Measurements from ENCODE around the gene SEZ6L.

SEZ6L gene

DNA sequence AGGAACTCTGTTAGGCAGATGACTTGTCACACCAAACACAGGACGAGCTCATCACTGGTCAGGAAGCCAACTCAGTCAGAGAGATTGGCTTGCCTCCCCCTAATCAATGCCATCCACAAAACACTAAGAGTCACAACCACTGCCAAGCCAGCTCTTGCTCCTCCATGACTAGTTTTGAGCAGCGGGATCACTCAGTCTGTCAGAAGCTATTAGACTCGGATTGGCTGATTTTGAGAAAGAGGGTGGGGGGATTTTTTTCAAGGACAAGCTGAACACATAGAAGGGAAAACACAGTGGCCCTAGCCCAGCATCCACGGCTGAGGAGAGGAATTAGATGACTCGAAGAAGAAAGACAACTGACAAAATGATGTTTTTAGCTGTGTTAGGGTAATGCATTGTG, 55.9 kb downstream of the SEZ6L start:
- no peaks in the 10 kb centered on the region for H3K9me3 ChIP-seq (ENCODE audit: control insufficient read depth, insufficient read depth, low read length)

DNA sequence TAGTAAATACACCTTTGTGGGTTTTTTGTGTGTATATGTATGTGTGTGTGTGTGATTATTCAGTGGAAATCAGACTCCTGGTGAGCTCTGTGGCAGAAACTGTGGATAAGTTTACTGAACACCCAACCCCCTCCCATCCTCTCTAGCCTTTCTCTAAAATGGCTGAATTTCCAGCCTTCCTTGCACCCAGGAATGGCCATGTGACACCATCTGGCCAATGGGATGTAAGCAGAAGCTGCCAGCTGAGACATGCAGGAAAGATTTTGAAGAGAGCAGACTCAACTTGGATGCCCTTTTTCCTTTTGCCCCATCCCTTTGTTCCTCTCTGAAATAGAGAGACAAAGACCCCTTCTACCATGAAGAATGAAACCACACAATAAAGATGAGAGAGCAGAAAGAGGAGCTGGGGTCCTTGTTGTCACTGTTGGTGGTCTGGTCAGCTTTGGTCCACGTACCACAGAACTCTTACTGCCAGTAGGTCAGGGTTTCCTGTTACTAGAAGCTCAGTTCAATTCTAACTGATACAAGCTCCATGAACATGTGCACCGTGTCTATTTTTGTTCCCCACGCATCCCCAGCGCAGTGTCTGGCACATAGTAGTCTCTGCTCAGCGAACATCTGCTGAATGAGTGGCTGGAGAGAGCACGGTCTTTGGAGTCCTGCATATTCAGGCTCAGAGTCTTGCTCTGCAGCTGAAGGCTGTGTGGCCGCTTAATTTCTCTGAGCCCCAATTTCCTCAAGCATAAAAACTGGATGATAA, 57.5 kb downstream of the SEZ6L start:
- H3K9me3 ChIP-seq (ENCODE audit: control insufficient read depth, insufficient read depth, low read length) = no peaks in the 10 kb centered on the region
- H4K20me1 ChIP-seq (ENCODE audit: control insufficient read depth, insufficient read depth, low read depth, low read length) = no peaks in the 10 kb centered on the region
- H3K4me3 ChIP-seq (ENCODE audit: low read length) = no peak overlapping the region
- H3K36me3 ChIP-seq (ENCODE audit: control insufficient read depth, low read length) = no peaks in the 10 kb centered on the region
- no peak overlapping the region for H3K27ac ChIP-seq (ENCODE audit: low read depth, low read length)
- H3K27me3 ChIP-seq (ENCODE audit: control insufficient read depth, low read length) = no peaks in the 10 kb centered on the region
- H3K4me1 ChIP-seq (ENCODE audit: control insufficient read depth, low read length) = no peaks in the 10 kb centered on the region
- no peak overlapping the region for H3K4me2 ChIP-seq (ENCODE audit: low read length)
- TF ChIP-seq, protein P1, sequence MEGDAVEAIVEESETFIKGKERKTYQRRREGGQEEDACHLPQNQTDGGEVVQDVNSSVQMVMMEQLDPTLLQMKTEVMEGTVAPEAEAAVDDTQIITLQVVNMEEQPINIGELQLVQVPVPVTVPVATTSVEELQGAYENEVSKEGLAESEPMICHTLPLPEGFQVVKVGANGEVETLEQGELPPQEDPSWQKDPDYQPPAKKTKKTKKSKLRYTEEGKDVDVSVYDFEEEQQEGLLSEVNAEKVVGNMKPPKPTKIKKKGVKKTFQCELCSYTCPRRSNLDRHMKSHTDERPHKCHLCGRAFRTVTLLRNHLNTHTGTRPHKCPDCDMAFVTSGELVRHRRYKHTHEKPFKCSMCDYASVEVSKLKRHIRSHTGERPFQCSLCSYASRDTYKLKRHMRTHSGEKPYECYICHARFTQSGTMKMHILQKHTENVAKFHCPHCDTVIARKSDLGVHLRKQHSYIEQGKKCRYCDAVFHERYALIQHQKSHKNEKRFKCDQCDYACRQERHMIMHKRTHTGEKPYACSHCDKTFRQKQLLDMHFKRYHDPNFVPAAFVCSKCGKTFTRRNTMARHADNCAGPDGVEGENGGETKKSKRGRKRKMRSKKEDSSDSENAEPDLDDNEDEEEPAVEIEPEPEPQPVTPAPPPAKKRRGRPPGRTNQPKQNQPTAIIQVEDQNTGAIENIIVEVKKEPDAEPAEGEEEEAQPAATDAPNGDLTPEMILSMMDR (IDR thresholded peaks at IDR 0.05; ENCODE audit: low read depth, low read length, poor library complexity, severe bottlenecking) = no peak
- TF ChIP-seq EZH2phosphoT487 (IDR thresholded peaks at IDR 0.05; ENCODE audit: borderline replicate concordance, low read length) = no peak
- no peaks in the 10 kb centered on the region for H3K9me2 ChIP-seq (replicated peaks; ENCODE audit: control insufficient read depth, low read length)
- H3K79me2 ChIP-seq (ENCODE audit: control insufficient read depth, low read length) = no peaks in the 10 kb centered on the region
- H3F3A ChIP-seq (ENCODE audit: control insufficient read depth, insufficient read depth) = no peaks in the 10 kb centered on the region

More for the DNA sequence above, 55.9 kb downstream of the SEZ6L start:
- no peaks in the 10 kb centered on the region for H3K79me2 ChIP-seq (ENCODE audit: control insufficient read depth, low read length)
- H3K27ac ChIP-seq (ENCODE audit: low read depth, low read length) = no peak overlapping the region
- no peaks in the 10 kb centered on the region for H3K27me3 ChIP-seq (ENCODE audit: control insufficient read depth, low read length)
- H4K20me1 ChIP-seq (ENCODE audit: control insufficient read depth, insufficient read depth, low read depth, low read length) = no peaks in the 10 kb centered on the region
- no peaks in the 10 kb centered on the region for H3F3A ChIP-seq (ENCODE audit: control insufficient read depth, insufficient read depth)
- no peak overlapping the region for H3K4me3 ChIP-seq (ENCODE audit: low read length)
- no peaks in the 10 kb centered on the region for H3K9me2 ChIP-seq (replicated peaks; ENCODE audit: control insufficient read depth, low read length)
- no peak overlapping the region for H3K4me2 ChIP-seq (ENCODE audit: low read length)
- H3K4me1 ChIP-seq (ENCODE audit: control insufficient read depth, low read length) = no peaks in the 10 kb centered on the region
- TF ChIP-seq EZH2phosphoT487 (IDR thresholded peaks at IDR 0.05; ENCODE audit: borderline replicate concordance, low read length) = no peak
- TF ChIP-seq, protein P1 (IDR thresholded peaks at IDR 0.05; ENCODE audit: low read depth, low read length, poor library complexity, severe bottlenecking) = no peak
- no peaks in the 10 kb centered on the region for H3K36me3 ChIP-seq (ENCODE audit: control insufficient read depth, low read length)

DNA sequence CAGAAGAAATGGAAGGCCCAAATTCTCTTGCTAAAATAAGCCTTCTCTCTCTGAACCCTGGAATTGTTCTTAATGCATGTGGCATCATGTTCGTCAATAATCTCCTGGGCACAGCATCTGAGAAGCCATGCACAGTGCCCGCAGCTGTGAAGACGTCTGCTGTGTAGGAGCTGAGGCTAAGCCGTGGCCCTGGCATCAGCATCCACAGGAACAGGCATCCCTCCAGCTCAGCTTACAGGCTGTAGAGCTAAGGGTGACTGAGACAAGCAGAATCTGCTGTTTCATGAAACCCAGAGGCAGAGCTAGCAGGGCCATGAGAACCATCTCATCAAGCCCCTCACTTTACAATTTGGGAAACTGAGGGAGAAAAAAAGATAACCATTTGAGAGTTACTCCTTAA, 60.6 kb downstream of the SEZ6L start:
- no peaks in the 10 kb centered on the region for H3K79me2 ChIP-seq (ENCODE audit: control insufficient read depth, low read length)
- H3K4me3 ChIP-seq (ENCODE audit: low read length) = no peak overlapping the region
- H3K9me3 ChIP-seq (ENCODE audit: control insufficient read depth, insufficient read depth, low read length) = no peaks in the 10 kb centered on the region
- H3K27ac ChIP-seq (ENCODE audit: low read depth, low read length) = no peak overlapping the region
- TF ChIP-seq EZH2phosphoT487 (IDR thresholded peaks at IDR 0.05; ENCODE audit: borderline replicate concordance, low read length) = no peak
- TF ChIP-seq, protein P1 (IDR thresholded peaks at IDR 0.05; ENCODE audit: low read depth, low read length, poor library complexity, severe bottlenecking) = no peak
- no peaks in the 10 kb centered on the region for H3K36me3 ChIP-seq (ENCODE audit: control insufficient read depth, low read length)
- H3K9me2 ChIP-seq (replicated peaks; ENCODE audit: control insufficient read depth, low read length) = no peaks in the 10 kb centered on the region
- no peaks in the 10 kb centered on the region for H3K27me3 ChIP-seq (ENCODE audit: control insufficient read depth, low read length)
- no peaks in the 10 kb centered on the region for H3F3A ChIP-seq (ENCODE audit: control insufficient read depth, insufficient read depth)
- no peaks in the 10 kb centered on the region for H4K20me1 ChIP-seq (ENCODE audit: control insufficient read depth, insufficient read depth, low read depth, low read length)
- H3K4me2 ChIP-seq (ENCODE audit: low read length) = no peak overlapping the region
- H3K4me1 ChIP-seq (ENCODE audit: control insufficient read depth, low read length) = no peaks in the 10 kb centered on the region
